NCI-H748 (cell line): ENCODE measurements around the gene CACNA1F.

Source experiments
- DNase-seq: peaks from one replicate; lab custom pipeline; 2025; ENCODE audit not compliant: unreplicated experiment; lab: John Stamatoyannopoulos, UW

The CACNA1F gene

GRCh38 chrX:49231333-49232000 is 1.7 kb downstream of the CACNA1F start:
- DNase-seq: no peak

- DNase-seq: no peak
Measured at GRCh38 chrX:49230500-49231232, 2.5 kb downstream of the CACNA1F start.

GRCh38 chrX:49228185-49228584 is 5.0 kb downstream of the CACNA1F start:
- no peak for DNase-seq

- no peak for DNase-seq
Measured at GRCh38 chrX:49227726-49228125, 5.4 kb downstream of the CACNA1F start.

- no peak for DNase-seq
Measured at GRCh38 chrX:49226946-49227345, 6.2 kb downstream of the CACNA1F start.

GRCh38 chrX:49225858-49226257 is 7.3 kb downstream of the CACNA1F start:
- DNase-seq: no peak

GRCh38 chrX:49221868-49222267 is 11.3 kb downstream of the CACNA1F start:
- no peak for DNase-seq

- DNase-seq: no peak
Measured at GRCh38 chrX:49220100-49220499, 13.0 kb downstream of the CACNA1F start.

- no peak for DNase-seq
Measured at GRCh38 chrX:49214996-49215526, 18.1 kb downstream of the CACNA1F start.

GRCh38 chrX:49214416-49214815 is 18.7 kb downstream of the CACNA1F start:
- DNase-seq: no peak

GRCh38 chrX:49212861-49213260 is 20.3 kb downstream of the CACNA1F start:
- DNase-seq: no peak

GRCh38 chrX:49212209-49212608 is 20.9 kb downstream of the CACNA1F start:
- no peak for DNase-seq

GRCh38 chrX:49211074-49211473 is 22.1 kb downstream of the CACNA1F start:
- no peak for DNase-seq

- DNase-seq: no peak
Measured at GRCh38 chrX:49210406-49210805, 22.7 kb downstream of the CACNA1F start.

- no peak for DNase-seq
Measured at GRCh38 chrX:49209434-49210251, 23.5 kb downstream of the CACNA1F start.

GRCh38 chrX:49208399-49208798 is 24.7 kb downstream of the CACNA1F start:
- no peak for DNase-seq

GRCh38 chrX:49206543-49206942 is 26.6 kb downstream of the CACNA1F start:
- DNase-seq: no peak

GRCh38 chrX:49205443-49205842 is 27.7 kb downstream of the CACNA1F start:
- DNase-seq: no peak

GRCh38 chrX:49204709-49205108 is 28.4 kb downstream of the CACNA1F start:
- no peak for DNase-seq

GRCh38 chrX:49204017-49204416 is 29.1 kb downstream of the CACNA1F start:
- no peak for DNase-seq

- DNase-seq: no peak
Measured at GRCh38 chrX:49203536-49203935, 29.6 kb downstream of the CACNA1F start.

GRCh38 chrX:49202022-49202421 is 31.1 kb downstream of the CACNA1F start:
- DNase-seq: no peak
